GM10266 (cell line): ENCODE measurements around the gene MKI67.

Experiments
- DNase-seq: peaks from one replicate; pipeline ENCODE4 v3.0.0; 2012; ENCODE audit errors: extremely low spot score
- CTCF ChIP-seq: IDR thresholded peaks from 2 replicates; pipeline ENCODE4 v1.5.1; 2012; ENCODE audit warnings: mild to moderate bottlenecking, low read depth; ENCODE audit not compliant: control insufficient read depth, insufficient read depth; ENCODE audit errors: missing control alignments

The MKI67 gene

DNA sequence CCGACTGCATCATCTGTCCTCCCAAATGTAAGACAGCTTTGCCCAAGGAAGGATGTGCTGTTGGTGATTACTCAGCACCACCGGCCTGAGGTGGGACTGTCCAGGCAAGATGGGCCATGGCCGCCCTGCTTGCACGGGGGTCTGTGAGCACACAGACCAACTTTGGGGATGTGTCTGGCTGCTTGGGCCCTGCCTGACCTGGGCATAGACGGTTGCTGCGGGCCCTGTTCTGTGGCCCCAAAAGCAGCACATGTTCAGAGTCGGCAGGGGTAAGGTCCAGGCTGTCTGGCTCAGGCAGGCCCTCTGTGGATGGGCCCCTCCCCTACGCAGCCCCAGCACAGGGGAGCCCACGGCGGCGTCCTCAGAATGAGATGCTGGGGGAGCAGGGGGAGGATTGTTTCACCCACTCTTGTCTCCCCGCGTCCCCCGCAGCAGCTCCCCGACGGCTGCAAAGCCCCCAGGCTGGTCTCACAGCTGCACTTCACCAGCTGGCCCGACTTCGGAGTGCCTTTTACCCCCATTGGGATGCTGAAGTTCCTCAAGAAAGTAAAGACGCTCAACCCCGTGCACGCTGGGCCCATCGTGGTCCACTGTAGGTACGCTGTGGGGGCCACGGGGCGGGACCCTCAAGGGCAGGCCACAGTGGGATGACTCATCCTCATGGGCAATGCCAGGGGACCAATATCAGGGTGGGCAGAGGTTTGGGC, 58.4 kb downstream of the MKI67 start:
- TF ChIP-seq CTCF: no peak
- no peak for DNase-seq

- no peak for TF ChIP-seq CTCF
- DNase-seq: no peak
Observed at GRCh38 chr10:128066870-128067382, 59.3 kb downstream of the MKI67 start.

DNA sequence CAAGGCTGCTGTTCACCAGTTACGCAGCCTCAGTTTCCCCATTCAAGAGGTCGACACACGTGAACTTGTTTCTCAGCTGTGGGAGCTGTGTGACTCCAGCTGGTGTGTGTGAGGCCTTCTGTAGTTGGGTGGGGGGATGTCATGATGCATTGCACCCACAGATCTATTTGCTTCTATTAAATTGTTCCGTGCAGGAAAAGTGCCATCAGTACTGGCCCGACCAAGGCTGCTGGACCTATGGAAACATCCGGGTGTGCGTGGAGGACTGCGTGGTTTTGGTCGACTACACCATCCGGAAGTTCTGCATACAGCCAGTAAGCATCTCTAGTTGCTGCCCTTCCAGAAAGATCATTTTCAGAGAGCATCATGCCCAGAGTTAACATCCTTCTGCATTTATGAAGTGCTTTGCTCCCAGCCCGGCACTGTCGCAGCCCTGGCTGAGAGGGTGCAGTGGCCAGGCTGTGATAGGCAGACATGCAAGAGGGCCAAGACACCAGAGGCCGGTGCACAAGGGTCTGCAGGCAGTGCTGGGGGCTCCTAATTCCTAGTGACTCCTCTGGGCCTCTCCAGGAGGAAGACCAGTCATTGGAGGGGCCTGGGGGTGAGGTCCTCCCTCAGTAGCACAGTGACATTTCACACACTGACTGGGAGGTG, 60.2 kb downstream of the MKI67 start:
- no peak for DNase-seq
- no peak for TF ChIP-seq CTCF

DNA sequence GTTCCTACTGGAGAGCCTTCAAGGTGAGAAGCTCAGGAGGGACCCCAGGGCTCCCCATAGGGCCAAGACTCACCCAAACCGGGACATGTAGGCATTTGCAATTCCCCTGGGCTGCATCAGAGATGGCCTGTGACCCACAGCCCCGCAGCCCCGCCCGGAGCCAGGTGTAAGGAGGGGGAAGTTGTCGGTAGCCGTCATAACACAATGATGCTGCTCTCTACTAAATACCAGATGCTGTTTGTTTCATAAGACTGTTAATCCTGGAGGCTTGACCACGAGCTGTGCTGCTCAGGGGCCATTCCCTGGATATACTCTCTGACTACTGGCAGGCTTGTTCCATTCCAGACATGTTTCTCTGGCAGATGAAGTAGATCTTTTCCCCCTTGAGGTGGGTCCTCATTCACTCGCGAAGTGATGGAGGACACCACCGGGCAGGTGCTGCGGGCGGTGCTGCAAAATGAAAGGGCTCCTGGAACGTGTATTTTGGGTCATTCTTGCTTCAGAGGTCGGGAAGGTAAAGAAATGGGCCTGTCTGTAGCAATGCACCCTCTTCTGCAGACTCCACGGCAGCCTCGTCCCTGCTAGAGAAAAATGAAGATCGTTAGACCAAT, 61.1 kb downstream of the MKI67 start:
- DNase-seq: no peak
- TF ChIP-seq CTCF: no peak

- DNase-seq: peak; percentile 29
- TF ChIP-seq CTCF: no peak
Observed at GRCh38 chr10:128064108-128064969, 61.9 kb downstream of the MKI67 start.

DNA sequence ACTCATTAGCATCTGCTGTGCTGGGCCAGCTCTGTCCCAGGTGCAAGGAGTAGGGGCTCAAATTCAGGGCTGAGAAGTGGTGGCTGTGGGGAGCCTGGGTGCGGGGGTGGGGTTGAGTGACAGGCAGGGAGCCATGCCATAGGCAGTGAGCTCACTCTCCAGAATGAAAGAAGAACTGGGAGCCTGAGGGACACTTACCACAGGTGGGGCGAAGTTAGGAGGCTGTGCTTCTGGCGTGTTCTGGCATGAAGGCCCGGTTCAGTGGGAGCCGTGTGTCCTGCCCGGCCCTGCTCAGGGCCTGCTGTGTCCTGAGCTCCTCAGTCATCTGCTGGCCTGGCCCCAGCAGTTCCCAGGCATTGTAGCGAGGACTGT, 62.5 kb downstream of the MKI67 start:
- no peak for TF ChIP-seq CTCF
- DNase-seq: peak; percentile 36
